HG03378 (cell line): ENCODE data around the gene FGFBP1.
A peak's percentile ranks its signal among the peaks of the same experiment; 100 is the strongest.

Experiments
- ATAC-seq: cut with Tn5 transposase; IDR thresholded peaks from one replicate; pipeline ENCODE4 v1.9.1; 2021; ENCODE audit warnings: mild to moderate bottlenecking, moderate library complexity; ENCODE audit not compliant: unreplicated experiment

FGFBP1 gene

GRCh38 chr4:15938640-15939039, at the start of gene FGFBP1:
Gene FGFBP1, minus strand, starts transcription at chr4:15938740. Its CDS starts 2,108 bp downstream, at chr4:15936632.
- ATAC-seq: no peak

DNA sequence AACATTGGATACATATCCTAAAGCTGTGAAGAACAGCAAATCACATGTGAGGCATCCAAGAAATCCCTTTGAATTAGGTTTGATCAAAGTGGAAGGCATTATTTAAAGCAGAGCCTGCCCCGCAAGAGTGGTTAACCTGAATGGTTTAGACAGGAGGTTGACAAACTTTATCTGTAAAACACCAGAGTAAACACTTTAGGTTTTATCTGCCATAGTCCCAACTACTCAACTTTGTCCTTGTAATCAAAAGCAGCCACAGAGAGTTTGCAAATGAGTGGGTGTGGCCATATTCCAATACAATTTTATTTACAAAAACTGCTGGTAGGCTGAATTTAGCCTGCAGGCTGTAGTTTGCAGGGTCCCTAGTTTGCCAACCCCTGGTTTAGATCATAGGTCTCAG, 49.7 kb upstream of the FGFBP1 start:
- ATAC-seq: no peak

DNA sequence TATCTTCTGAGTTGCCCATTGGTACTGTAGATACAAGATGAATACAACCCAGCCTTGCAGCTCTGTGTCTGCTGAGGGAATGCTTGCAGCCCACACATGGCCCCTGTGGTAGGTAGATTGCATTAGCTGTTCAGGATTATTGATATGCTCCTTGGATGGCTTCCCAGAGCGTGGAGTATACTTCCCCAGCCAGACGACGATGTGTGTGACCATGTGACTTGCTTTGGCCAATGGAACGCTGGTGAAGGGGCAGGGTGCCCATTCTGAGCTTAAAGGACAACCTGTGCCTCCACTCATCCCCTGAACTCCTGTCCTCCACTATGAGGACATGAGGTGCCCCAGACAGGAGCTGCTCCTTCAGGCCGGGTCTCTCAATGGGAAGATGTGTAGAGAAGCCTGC, 48.4 kb upstream of the FGFBP1 start:
- ATAC-seq: no peak

DNA sequence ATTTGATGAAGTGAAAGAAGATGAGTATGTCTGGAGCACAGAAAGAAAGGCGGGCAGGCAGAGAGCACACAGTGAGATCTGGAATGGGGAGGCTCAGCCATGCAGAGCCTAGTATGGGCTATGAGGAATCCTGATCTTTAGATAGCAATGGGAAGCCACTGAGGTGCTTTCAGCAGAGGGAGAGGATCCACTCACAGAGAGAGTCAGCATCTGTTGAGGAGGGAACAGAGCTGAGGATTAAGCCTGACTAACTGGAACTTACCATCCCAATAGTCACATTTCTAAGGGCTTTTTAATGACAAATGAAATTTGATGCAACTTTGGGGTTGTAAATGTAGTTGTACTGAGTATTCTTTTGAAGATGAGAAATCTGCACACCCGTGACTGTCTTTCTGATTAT, 45.1 kb upstream of the FGFBP1 start:
- no peak for ATAC-seq

DNA sequence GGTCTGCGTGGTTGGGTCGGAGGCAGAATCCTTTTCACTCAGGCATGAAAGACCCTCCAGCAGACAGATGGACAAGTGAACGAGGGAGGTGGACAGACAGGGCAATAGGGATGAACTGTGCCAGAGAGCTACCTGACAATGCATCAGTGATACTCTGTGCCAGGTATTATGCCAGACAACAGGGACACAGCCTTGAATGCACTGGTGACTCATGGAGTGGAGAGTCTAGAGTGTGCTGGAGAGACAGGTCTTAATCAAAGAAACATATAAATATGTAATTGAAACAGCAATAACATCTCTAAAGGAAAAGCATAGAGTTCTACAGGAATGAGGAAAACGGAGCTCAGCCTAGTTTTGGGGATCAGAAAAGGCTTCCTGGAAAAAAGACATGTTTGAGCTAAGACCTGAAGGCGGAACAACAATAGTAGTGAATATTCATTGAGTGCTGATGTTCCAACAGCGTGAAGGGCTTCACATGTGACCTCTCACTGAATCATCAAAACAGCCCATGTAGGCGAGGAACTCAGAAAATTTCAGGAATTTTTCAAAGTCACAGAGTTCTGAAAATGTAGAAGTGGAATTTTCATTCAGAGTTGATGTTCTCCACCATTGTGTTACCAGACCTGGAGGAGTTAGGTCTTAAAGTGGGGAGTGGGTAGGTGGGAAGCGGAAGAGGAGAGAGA, 44.4 kb upstream of the FGFBP1 start:
- no peak for ATAC-seq

DNA sequence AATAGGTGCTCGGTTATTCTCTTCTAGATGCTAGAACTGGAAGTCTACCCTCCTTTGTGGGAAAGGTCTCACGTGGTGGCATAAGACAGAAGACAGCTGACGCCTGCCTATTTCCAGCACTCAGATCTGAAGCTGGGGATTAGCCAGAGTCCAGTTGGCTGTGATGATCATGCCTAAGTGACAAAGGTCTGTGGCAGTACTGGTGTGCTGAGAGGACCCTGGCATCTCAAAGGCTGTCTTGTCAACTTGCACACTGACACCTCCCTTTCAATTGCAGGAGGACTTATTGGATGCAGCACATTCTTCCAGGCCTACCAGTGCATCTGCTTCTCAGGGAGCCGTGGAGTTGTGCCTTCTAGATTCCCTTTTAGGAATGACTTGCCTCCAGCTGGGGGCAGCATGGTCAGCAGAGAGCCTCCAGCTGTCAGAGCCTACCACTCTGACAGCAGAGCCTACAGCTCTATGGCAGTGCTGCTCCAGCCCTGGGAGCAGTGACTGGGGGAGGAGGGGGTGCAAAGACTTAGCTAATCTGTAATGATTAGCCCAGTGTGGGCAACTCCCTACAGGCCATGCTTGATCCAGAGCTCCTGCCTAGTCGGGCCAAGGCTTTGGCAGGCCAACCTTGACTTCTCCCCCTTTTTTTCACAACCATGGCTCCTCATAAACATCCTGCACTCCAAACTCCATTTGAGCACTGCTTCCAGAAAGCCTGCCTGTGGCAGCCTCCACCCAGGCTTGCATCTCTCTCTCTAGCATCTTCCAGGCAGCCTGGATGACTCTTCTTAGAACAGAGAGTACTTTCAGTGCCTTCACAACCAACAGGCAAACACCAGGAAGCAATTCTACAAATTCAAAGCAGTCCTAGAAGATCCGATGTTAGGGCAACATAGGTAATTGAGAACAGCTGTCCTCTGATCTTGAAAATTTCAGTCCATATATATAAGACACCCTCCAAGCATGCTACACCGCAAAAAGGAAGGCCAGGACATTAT, 38.2 kb upstream of the FGFBP1 start:
- no peak for ATAC-seq

DNA sequence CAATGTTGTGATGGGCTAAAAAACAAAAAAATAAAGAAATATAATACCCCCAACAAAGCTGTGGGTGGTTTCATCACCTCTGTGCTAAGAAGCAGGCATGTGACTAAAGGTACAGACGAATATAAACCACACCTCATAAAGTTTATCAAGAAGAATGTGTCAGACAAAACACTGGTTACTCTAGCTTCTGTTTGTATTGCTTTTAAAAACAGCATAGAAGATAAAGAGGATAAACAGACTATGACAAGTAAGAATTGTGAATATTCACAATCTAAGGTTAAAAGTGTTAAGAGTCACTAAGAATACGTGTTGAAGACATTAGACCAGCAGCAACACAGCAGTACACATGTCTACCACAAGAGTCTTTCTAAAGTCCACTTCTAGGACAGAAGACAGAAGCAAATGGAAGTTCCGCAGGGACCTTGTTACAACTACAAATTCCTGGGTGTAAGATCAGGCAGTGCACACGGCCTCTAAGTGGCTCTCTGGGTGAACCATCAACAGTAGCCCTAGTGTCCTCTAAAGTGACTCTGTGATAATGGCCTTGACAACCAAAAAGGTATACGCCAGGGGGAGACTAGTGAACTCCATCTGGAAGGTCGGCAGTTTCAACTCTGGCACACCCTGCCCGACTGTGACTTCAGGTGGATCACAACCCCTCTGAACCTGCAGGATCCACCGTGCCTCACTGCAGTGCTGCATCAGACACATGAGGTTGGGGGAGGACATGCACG, 32.7 kb upstream of the FGFBP1 start:
- ATAC-seq: no peak

DNA sequence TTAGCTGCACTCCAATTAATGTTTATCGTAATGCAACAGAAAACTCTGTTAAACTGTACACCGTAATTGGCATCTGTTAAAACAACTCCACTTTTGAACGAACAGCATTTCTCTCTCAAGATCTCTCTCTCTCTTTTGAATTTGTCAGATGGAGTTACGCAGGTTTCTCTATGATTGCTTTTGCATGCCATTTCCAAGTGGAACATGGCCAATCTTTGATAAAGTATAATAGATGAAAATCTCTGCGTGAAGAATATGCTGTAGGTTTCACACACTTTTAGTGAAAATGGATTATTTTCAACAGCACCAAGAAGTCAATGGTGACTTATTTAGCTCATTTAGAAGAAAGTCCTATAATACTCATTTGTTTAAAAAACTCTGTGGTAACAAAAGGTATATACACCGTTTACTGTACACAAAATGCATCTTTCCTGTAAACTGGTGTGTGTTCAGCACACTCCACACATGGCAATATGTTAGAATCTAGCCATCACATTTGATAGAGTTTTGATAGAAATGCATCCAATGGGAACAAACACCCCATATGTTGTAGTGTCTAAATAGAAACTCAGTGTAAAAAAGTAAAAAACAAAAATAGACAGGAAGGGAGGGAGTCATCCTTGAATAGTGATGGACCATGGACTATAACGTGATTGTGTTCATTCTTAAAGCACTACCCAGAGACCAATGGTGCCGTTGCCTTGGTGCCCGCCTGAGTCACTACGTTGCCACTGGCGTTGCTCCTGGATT, 30.2 kb upstream of the FGFBP1 start:
- no peak for ATAC-seq

DNA sequence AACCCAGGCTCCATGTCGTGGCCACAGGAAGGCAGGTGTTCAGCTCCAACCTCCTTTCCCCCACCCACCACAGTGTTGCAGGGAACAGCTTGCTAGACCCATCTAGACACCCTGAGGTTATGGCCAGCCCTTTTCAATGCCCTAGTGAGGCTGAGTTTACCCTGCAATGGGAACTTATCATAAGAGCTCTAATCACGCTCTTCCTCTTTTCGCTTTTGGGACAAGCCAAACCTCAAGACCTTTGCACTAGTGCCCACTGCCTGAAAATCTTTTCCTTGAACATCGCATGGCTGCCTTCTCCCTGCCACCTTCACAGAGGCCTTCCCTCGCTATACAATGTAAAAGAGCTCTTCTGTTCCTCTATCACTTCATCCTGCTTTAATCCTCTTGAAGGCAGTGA, 26.8 kb upstream of the FGFBP1 start:
- ATAC-seq: no peak

DNA sequence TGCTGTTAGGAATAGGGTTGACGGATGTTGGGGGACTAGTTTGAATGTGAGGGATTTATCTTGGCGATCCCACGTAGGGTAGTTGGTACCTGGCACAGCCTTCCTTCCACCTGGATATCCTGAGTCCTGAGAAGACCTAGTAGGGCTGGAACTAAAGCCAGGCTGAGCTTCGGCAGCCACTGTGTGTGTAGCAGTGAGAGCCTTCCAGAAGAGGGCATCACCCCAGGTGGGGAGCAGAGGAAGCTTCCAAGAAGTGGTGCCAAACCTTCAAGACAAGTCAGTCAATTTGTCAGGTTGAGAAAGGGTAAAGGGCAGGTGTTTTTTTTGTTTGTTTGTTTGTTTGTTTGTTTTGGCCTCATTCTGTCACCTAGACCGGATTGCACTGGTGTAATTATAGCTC, 25.6 kb upstream of the FGFBP1 start:
- ATAC-seq: no peak

- peak; percentile 78 for ATAC-seq
Observed at GRCh38 chr4:15963576-15963975, 25.0 kb upstream of the FGFBP1 start.

DNA sequence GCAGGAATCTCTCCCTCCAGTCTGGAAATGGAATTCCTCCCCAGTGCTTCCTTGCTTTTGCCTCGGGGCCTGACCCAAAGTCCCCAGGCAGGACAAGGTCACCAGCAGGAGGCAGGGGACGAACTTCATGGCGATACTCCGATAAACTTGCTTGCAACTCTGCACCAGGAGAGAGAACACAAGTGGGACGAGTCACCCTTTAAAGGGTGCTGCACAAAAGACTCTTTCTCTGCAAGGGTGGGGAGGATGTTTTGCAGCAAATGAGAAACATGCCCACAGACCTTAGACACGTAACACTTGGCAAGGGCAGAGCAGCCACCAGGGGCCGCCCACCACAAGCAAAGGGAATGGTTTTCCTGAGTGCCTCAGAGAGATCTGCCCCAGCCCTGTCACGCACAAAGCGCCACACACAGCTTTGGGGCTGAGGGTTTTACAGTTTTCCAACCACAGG, 24.5 kb upstream of the FGFBP1 start, which contains the start of gene FGFBP2:
Gene FGFBP2, minus strand, starts transcription at position 175 of the 451 bp plus-strand sequence. Its CDS starts 46 bp downstream, at position 129.
- ATAC-seq: peak; percentile 59

DNA sequence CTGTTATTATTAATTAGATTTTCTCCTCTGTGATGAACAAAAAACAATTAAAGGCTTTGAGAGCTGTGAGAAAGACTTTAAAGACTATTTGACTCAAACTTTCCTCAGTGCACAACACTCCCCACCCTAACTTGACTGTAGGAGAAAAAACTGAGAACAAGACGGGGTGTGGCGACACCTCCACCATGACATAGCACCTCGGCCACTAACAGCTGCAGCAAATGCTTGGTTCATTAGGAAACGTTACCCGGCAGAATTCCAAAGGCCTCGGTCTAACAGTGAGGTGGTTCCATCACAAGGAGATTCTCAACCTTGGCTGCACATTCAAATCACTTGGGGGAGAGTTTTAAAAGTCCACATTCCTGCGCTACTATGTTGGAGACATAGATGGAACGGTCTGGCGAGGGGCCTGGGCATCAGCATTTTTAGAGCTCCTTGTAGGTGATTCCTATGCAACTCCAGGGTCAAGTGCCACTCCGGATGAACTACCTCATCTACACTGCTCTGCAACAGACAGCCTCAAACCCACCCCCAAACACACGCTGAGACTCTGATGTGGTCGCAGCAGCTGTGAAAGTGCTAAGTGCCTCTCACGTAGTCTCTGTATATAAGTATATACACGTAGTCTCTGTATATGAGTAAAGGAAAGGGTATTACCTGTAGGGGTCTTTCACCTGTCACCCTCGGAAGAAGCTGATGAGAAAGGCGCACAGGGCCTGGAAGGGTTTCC, 23.4 kb upstream of the FGFBP1 start:
- no peak for ATAC-seq

DNA sequence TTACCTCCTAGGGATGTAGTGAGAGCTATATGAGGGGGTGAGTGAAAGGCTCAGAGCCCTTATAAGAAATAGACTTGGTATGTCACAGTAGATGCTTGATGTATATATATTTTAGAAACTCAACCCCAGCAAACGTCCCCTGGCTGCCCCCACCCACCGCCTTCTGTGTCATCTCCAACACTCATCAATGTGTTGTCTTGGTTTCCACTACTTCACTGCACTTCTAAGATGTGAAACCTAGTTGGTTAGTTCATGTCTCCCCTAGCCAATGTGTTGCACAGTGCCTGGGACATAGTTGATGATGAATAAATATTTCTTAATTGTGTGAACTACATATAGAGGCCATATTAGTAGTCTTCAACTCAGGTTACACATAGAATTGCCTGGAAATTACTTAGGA, 20.0 kb upstream of the FGFBP1 start:
- ATAC-seq: no peak

DNA sequence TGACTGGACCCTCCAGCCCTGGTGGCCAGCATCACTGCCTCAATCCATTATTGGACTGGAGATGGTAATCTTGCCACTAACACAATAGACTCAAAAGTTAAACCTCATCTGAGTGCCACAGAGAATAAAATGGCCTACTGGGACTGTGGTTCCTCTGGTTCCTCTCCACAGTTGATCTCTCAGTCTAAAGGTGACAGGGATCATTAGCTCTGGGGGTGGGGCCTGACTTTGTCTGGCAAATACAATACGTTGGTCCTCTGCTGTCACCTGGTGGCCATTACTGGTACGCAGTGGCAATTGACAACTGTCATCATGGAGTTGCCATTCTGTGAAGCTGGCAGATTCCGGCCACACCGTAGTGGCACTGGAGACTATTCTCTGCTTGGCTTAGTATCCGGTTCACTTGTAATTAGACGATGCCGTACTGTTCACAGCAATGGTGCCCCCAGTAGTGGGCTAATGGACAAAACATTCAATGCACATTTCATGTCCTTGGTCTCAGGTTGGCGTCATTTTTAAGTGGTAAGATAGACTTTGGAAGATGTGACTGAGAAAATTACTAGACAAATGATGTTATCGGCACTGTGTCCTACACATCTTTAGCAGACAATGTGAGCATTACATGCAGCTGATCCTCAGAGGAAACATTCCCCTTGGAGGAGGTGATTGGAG, 17.8 kb upstream of the FGFBP1 start:
- ATAC-seq: peak; percentile 96

DNA sequence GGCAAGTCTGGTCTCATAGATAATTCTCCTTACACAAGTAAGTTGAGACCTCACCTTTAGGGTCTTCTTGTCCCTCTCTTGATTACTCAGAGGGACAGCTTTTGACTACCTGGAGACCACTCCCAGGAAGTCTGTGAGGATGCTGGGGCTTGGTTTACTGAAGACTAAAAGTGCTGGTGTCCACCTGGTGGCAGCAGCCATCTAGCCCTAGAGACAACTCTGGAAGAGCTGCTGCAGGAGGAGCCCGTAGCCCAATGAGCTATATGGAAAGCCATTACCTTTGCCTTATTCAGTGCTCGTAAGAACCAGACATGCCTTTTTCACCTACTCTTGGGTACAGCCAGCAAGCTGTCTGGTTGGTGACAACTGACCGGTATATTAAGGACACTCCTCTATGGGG, 17.1 kb upstream of the FGFBP1 start:
- ATAC-seq: no peak

- ATAC-seq: no peak
Observed at GRCh38 chr4:15953625-15954024, 15.1 kb upstream of the FGFBP1 start.

DNA sequence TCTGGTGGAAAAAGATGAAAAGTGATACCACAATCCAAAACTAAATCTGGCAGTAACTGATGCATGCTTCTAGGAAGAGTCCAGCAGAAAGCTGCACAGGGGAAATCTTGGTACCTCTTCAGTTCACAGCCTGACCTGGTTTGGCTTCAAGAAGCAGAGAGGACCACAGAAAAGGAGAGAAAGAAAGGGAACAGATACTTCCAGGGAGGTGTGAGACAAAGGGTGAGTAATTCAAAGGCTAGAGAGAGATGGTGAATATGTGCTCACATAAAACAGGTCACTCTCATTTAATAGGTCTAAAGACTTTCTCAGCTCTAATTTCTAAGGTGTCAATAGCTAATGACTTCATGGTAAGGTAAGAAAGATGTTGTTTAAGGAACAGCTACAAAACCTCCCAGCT, 13.2 kb upstream of the FGFBP1 start:
- ATAC-seq: no peak

DNA sequence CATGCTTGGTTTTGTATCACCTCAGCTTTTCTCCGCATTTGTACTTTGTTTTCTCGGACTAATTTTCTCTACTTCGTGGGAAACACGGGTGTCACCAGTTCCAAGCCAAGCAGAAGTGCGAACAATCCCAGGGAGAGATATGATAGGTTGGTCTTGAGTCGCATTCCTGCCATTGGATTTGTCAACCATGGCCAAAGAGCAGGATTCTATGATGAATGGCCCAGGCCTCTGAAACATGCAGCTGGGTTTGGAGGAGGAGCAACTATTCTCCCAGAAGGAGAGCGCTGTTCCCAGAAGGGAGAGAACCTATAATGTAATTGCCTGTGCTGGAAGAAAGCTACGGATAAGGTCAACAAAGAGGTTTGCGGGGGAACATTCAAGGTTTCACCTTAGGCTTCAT, 10.3 kb upstream of the FGFBP1 start:
- no peak for ATAC-seq
